Kasumi-1 (cell line): ENCODE measurements around the gene MMUT.
A peak's percentile ranks its signal among the peaks of the same experiment; 100 is the strongest.
"Not testable (repeated sequence)": the region's sequence is repeated elsewhere in the genome, so short reads cannot be mapped to it uniquely, and the experiment has no call there.

Experiments used
- DNase-seq, 2 experiments: peaks; one replicate each; lab custom pipeline; 2025; lab: John Stamatoyannopoulos, UW

Gene MMUT

GRCh38 chr6:49423817-49424216 lies 39.2 kb downstream of the MMUT start:
- peak; percentile 3 to 13 for DNase-seq

- DNase-seq: no peak
Measured at GRCh38 chr6:49416195-49416594, 46.9 kb downstream of the MMUT start.

- no peak for DNase-seq
Measured at GRCh38 chr6:49415358-49415757, 47.7 kb downstream of the MMUT start.

- DNase-seq: no peak
Measured at GRCh38 chr6:49410564-49410963, 52.5 kb downstream of the MMUT start.

- peak; percentile 66 to 81 for DNase-seq
Measured at GRCh38 chr6:49409951-49410542, 53.0 kb downstream of the MMUT start.

- no peak for DNase-seq
Measured at GRCh38 chr6:49406250-49406970, 56.6 kb downstream of the MMUT start.

GRCh38 chr6:49401063-49401462 lies 62.0 kb downstream of the MMUT start:
- DNase-seq: no peak

- not testable (repeated sequence) for DNase-seq
Measured at GRCh38 chr6:49386667-49387508, 76.2 kb downstream of the MMUT start.

GRCh38 chr6:49384904-49385303 lies 78.1 kb downstream of the MMUT start:
- no peak for DNase-seq
